Ovary (tissue), 9 donors: ENCODE measurements around the gene FOXC2. TPM values are rescaled to one million over a fixed set of nuclear protein-coding genes. Genes with fewer than 3 reads are reported as not detected.

ENCODE experiments used
- DNase-seq, 5 donors: peaks; one replicate each; pipeline ENCODE4 v3.0.0-alpha.2; 2019 to 2020
- H3K27ac ChIP-seq, 2 donors: fragments of 200-600 bp; one replicate each; pipeline versions ENCODE4 v1.5.1 to v1.8.0; 2019 to 2022
- H3K27me3 ChIP-seq: fragments of 200-600 bp; one replicate; pipeline ENCODE4 v1.8.0; 2022
- H3K36me3 ChIP-seq: fragments of 200-600 bp; sonication (generic); one replicate; pipeline ENCODE4 v1.5.1; 2019
- H3K4me1 ChIP-seq: one replicate; pipeline ENCODE4 v1.8.1; 2013; ENCODE audit warnings: mild to moderate bottlenecking, moderate library complexity; ENCODE audit not compliant: insufficient read depth
- H3K4me3 ChIP-seq: fragments of 200-600 bp; sonication (generic); one replicate; pipeline ENCODE4 v1.5.1; 2017
- H3K9me3 ChIP-seq, 2 donors: fragments of 200-600 bp in 1 of 2; sonication (generic) in 1 of 2; one replicate each; pipeline versions ENCODE4 v1.5.1 to v1.8.1; 2013 to 2019; ENCODE audit warnings: mild to moderate bottlenecking in 1 of 2, moderate library complexity in 1 of 2
- CTCF ChIP-seq, 3 donors: fragments of 450-650 bp in 2 of 3; fragments of 200-600 bp in 1 of 3; IDR thresholded peaks; one replicate each; pipeline versions ENCODE4 v1.5.1 to v1.8.0; 2016 to 2022; ENCODE audit warnings: antibody characterized with exemption in 3 of 3, mild to moderate bottlenecking in 1 of 3
- EP300 ChIP-seq: sonication (generic); formaldehyde crosslinking; IDR thresholded peaks from one replicate; pipeline ENCODE4 v1.6.1; 2017; ENCODE audit warnings: antibody characterized with exemption
- POLR2A ChIP-seq: fragments of 450-650 bp; IDR thresholded peaks from one replicate; pipeline ENCODE4 v1.6.1; 2017; ENCODE audit warnings: antibody characterized with exemption, mild to moderate bottlenecking, moderate library complexity
- WGBS, 3 donors: extraction: QIAGEN DNeasy Blood & Tissue Kit in 1 of 3; methylation state at CpG; one replicate each; pipeline versions ENCODE4 v1.1.5 to v1.1.7; 2013 to 2017; 5-methylcytosine and 5-hydroxymethylcytosine counted together
- intact Hi-C, 4 donors: fragments of 100-400 bp; cut with DNase I; formaldehyde crosslinking; loops; one replicate each; pipeline versions ENCODE4 v1.11.0 to v1.15.1; 2022 to 2023
- polyA plus RNA-seq, 2 donors: library from polyadenylated mRNA; stranded (reverse); fragments of 200-250 nt in 1 of 2; fragments of 350-450 nt in 1 of 2; fragmentation: Illumina TruSeq in 1 of 2; extraction: RNeasy Lipid Tissue Mini Kit (QIAGEN cat#74804) in 1 of 2; gene quantifications; one replicate each; pipeline ENCODE4 v1.2.3, GENCODE V29; 2013 to 2014
- total RNA-seq, 7 donors: library from RNA; depleted of rRNA in 2 of 7; stranded (reverse); fragments of >200 nt in 2 of 7; fragmentation: NEBNext Ultra II Directional in 3 of 7; extraction: Animal tissue kit (Norgen Biotek cat#: 25700) in 3 of 7; gene quantifications; one replicate each; pipeline versions ENCODE4 v1.1.0 to v1.2.4, GENCODE V29; 2016 to 2023
- donor health status: DM: no; HTN: no; CAD: no; lungs with moderate emphysema.
- donor health status: DM: no; HTN: no; CAD: no.
- donor health status: Bipolar disorder and iron deficiency.
- donor health status: DM: yes; HTN: yes; CAD: no.
- donor health status: DM: no; HTN: no; CAD: no.
- donor health status: DM: yes; HTN: yes; CAD: no.

Gene FOXC2
- total and polyA plus RNA-seq, 9 donors = 0.10 to 2.5 (median 0.36) TPM

GRCh38 chr16:86549893-86550190, 16.8 kb upstream of the FOXC2 start:
- no peak overlapping the region for H3K4me3 ChIP-seq
- no peak overlapping the region for H3K27ac ChIP-seq
- no peaks in the 10 kb centered on the region for H3K36me3 ChIP-seq
- 96 to 99% (median 96%) methylated on average over 6 to 7 of the region's 7 CpGs for WGBS, 3 donors
- intact Hi-C loops = no loop called here
- peaks cover 2% of the 10 kb centered on the region for H3K4me1 ChIP-seq
- no peak for TF ChIP-seq POLR2A
- H3K9me3 ChIP-seq = no peaks in the 10 kb centered on the region
- no peak for DNase-seq
- H3K27me3 ChIP-seq = no peaks in the 10 kb centered on the region

DNA sequence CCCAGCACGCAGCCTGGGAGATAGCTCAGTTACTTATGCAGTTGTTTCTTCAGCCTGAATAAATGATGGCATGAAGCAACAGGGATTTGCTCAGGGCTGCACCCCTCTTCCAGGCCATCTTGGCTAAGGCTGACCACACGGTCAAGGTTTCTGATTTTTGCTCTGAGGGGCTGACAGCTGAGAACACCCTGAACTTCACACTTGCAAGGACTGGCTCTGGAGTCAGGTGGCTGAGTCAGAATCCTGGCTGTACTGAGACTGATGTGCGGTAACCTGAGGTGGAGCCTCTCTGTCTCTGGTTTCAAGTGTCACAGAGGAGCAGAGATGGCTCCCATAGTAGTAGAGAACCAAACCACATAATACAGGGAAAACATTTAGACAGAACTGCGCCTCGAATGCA, 16.3 kb upstream of the FOXC2 start:
- Histone ChIP-seq H3K4me3 (no peak overlapping the region), H3K27ac (no peak overlapping the region), H3K27me3 (no peaks in the 10 kb centered on the region), H3K4me1 (peaks cover 2% of the 10 kb centered on the region), H3K36me3 (no peaks in the 10 kb centered on the region), H3K9me3 (no peaks in the 10 kb centered on the region)
- no peak for DNase-seq
- WGBS, 3 donors = 88 to 92% (median 90%) methylated on average over 5 of the region's 5 CpGs
- intact Hi-C loops = no loop called here
- no peak for TF ChIP-seq EP300
- TF ChIP-seq CTCF (IDR thresholded peaks at IDR 0.05) = no peak
- TF ChIP-seq POLR2A = no peak

- 89 to 95% (median 90%) methylated on average over 22 of the region's 22 CpGs for WGBS, 3 donors
- no peaks in the 10 kb centered on the region for H3K27me3 ChIP-seq
- no peaks in the 10 kb centered on the region for H3K9me3 ChIP-seq
- H3K27ac ChIP-seq = no peak overlapping the region
- intact Hi-C loops = no loop called here
- H3K36me3 ChIP-seq = no peaks in the 10 kb centered on the region
- H3K4me3 ChIP-seq = no peak overlapping the region
- DNase-seq = no peak
- TF ChIP-seq CTCF (IDR thresholded peaks at IDR 0.05) (no peak), POLR2A (no peak), EP300 (no peak)
- H3K4me1 ChIP-seq = peaks cover 7% of the 10 kb centered on the region
Observed at GRCh38 chr16:86553356-86553755, 13.3 kb upstream of the FOXC2 start.

- Histone ChIP-seq H3K27me3 (no peaks in the 10 kb centered on the region), H3K9me3 (no peaks in the 10 kb centered on the region), H3K4me1 (peaks cover 7% of the 10 kb centered on the region), H3K27ac (peak overlapping the region; percentile 84 to 94), H3K4me3 (peak overlapping the region; percentile 96), H3K36me3 (no peaks in the 10 kb centered on the region)
- no peak for DNase-seq
- intact Hi-C loops = no loop called here
- TF ChIP-seq POLR2A (no peak), EP300 (no peak), CTCF (IDR thresholded peaks at IDR 0.05) (no peak)
- WGBS, 3 donors = 3 to 5% (median 4%) methylated on average over 10 of the region's 10 CpGs
Observed at GRCh38 chr16:86554599-86554916, 12.1 kb upstream of the FOXC2 start.

- peak; percentile 94 to 98 (median 96) for DNase-seq
- no peaks in the 10 kb centered on the region for H3K9me3 ChIP-seq
- peaks cover 7% of the 10 kb centered on the region for H3K4me1 ChIP-seq
- peak within 1 kb of the TSS; percentile 84 to 94 for H3K27ac ChIP-seq
- no peaks in the 10 kb centered on the region for H3K27me3 ChIP-seq
- peak within 1 kb of the TSS; percentile 96 for H3K4me3 ChIP-seq
- H3K36me3 ChIP-seq = no peaks in the 10 kb centered on the region
- intact Hi-C loops = no loop called here
- WGBS, 3 donors = 2 to 4% (median 4%) methylated on average over 65 to 70 of the region's 70 CpGs
- TF ChIP-seq EP300 = no peak
- TF ChIP-seq POLR2A = peak; percentile 81
Observed at GRCh38 chr16:86554917-86555703, 11.5 kb upstream of the FOXC2 start, which contains the start of gene MTHFSD. Gene MTHFSD, minus strand, starts transcription at chr16:86555235. Its CDS starts 51 bp downstream, at chr16:86555184.
